Astrocyte (in vitro differentiated cells and primary cell): ENCODE results near the gene LY86.

Experiments used
- EZH2 ChIP-seq: IDR thresholded peaks from 2 replicates; pipeline ENCODE4 v1.6.1; 2012; ENCODE audit warnings: mild to moderate bottlenecking, low read length, inconsistent platforms; ENCODE audit not compliant: insufficient read depth
- TF ChIP-seq, protein P1 (sequence below): IDR thresholded peaks from 2 replicates; pipeline ENCODE4 v1.5.1; 2011; ENCODE audit warnings: low read depth, mild to moderate bottlenecking, inconsistent platforms, low read length, moderate library complexity; ENCODE audit not compliant: insufficient read depth

DNA sequence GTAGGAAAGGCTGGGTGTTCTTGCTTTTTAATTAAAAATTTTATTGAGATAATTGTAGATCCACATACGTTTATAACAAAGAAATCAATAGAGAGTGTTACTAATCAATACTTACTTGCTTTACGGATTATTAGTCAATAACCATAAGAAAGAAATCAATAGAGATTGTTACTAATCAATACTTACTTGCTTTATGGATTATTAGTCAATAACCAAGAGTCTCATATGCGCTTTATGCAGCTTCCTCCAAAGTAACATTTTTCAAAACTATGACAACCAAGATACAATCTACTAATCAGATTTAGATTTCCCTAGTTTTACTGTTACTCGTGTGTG is 31.0 kb upstream of the LY86 start:
- TF ChIP-seq, protein P1, sequence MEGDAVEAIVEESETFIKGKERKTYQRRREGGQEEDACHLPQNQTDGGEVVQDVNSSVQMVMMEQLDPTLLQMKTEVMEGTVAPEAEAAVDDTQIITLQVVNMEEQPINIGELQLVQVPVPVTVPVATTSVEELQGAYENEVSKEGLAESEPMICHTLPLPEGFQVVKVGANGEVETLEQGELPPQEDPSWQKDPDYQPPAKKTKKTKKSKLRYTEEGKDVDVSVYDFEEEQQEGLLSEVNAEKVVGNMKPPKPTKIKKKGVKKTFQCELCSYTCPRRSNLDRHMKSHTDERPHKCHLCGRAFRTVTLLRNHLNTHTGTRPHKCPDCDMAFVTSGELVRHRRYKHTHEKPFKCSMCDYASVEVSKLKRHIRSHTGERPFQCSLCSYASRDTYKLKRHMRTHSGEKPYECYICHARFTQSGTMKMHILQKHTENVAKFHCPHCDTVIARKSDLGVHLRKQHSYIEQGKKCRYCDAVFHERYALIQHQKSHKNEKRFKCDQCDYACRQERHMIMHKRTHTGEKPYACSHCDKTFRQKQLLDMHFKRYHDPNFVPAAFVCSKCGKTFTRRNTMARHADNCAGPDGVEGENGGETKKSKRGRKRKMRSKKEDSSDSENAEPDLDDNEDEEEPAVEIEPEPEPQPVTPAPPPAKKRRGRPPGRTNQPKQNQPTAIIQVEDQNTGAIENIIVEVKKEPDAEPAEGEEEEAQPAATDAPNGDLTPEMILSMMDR: no peak
- no peak for TF ChIP-seq EZH2
